Measurements from ENCODE around the gene RBL1.
"Not testable (repeated sequence)": the region's sequence is repeated elsewhere in the genome, so short reads cannot be mapped to it uniquely, and the experiment has no call there.

RBL1 gene

GRCh38 chr20:36992802-36993334 is 102.9 kb downstream of the RBL1 start:
- H3K27me3 Mint-ChIP-seq, result no peaks in the 10 kb centered on the region
- H3K4me1 Mint-ChIP-seq (ENCODE audit: low read depth), result peaks cover 30% of the 10 kb centered on the region
- peaks cover 6% of the 10 kb centered on the region for H3K9me3 Mint-ChIP-seq
- H3K4me3 Mint-ChIP-seq, result no peak overlapping the region
- H3K27ac Mint-ChIP-seq, result no peak overlapping the region
- H3K36me3 Mint-ChIP-seq (ENCODE audit: low read depth), result peaks cover 40% of the 10 kb centered on the region

- Mint-ChIP-seq H3K9me3 (peaks cover 6% of the 10 kb centered on the region), H3K4me1 (ENCODE audit: low read depth) (peaks cover 31% of the 10 kb centered on the region), H3K36me3 (ENCODE audit: low read depth) (peaks cover 36% of the 10 kb centered on the region), H3K4me3 (no peak overlapping the region), H3K27ac (no peak overlapping the region), H3K27me3 (no peaks in the 10 kb centered on the region)
These were observed 104.1 kb downstream of the RBL1 start for GRCh38 chr20:36991703-36992102.

GRCh38 chr20:36989797-36990196 is 106.0 kb downstream of the RBL1 start:
- peaks cover 6% of the 10 kb centered on the region for H3K9me3 Mint-ChIP-seq
- H3K4me1 Mint-ChIP-seq (ENCODE audit: low read depth), result peaks cover 31% of the 10 kb centered on the region
- no peaks in the 10 kb centered on the region for H3K27me3 Mint-ChIP-seq
- H3K27ac Mint-ChIP-seq, result no peak overlapping the region
- H3K36me3 Mint-ChIP-seq (ENCODE audit: low read depth), result peaks cover 21% of the 10 kb centered on the region
- no peak overlapping the region for H3K4me3 Mint-ChIP-seq

- Mint-ChIP-seq H3K4me3 (no peak overlapping the region), H3K27me3 (no peaks in the 10 kb centered on the region), H3K9me3 (peaks cover 6% of the 10 kb centered on the region), H3K27ac (peak overlapping the region; percentile 66), H3K36me3 (ENCODE audit: low read depth) (peaks cover 14% of the 10 kb centered on the region), H3K4me1 (ENCODE audit: low read depth) (peaks cover 34% of the 10 kb centered on the region)
These were observed 107.3 kb downstream of the RBL1 start for GRCh38 chr20:36988494-36988966.

- peaks cover 5% of the 10 kb centered on the region for H3K36me3 Mint-ChIP-seq (ENCODE audit: low read depth)
- H3K4me1 Mint-ChIP-seq (ENCODE audit: low read depth), result peaks cover 19% of the 10 kb centered on the region
- H3K27ac Mint-ChIP-seq, result no peak overlapping the region
- no peaks in the 10 kb centered on the region for H3K27me3 Mint-ChIP-seq
- H3K9me3 Mint-ChIP-seq, result no peaks in the 10 kb centered on the region
- H3K4me3 Mint-ChIP-seq, result no peak overlapping the region
These were observed 111.5 kb downstream of the RBL1 start for GRCh38 chr20:36984257-36984638.

GRCh38 chr20:36975099-36975818 is 120.5 kb downstream of the RBL1 start:
- no peaks in the 10 kb centered on the region for H3K9me3 Mint-ChIP-seq
- H3K27ac Mint-ChIP-seq, result peak overlapping the region; percentile 83
- H3K4me1 Mint-ChIP-seq (ENCODE audit: low read depth), result peaks cover 52% of the 10 kb centered on the region
- H3K27me3 Mint-ChIP-seq, result no peaks in the 10 kb centered on the region
- peak overlapping the region; percentile 43 for H3K4me3 Mint-ChIP-seq
- H3K36me3 Mint-ChIP-seq (ENCODE audit: low read depth), result no peaks in the 10 kb centered on the region

GRCh38 chr20:36974660-36975059 is 121.1 kb downstream of the RBL1 start:
- peaks cover 58% of the 10 kb centered on the region for H3K4me1 Mint-ChIP-seq (ENCODE audit: low read depth)
- no peak overlapping the region for H3K27ac Mint-ChIP-seq
- H3K4me3 Mint-ChIP-seq, result no peak overlapping the region
- H3K36me3 Mint-ChIP-seq (ENCODE audit: low read depth), result no peaks in the 10 kb centered on the region
- no peaks in the 10 kb centered on the region for H3K27me3 Mint-ChIP-seq
- no peaks in the 10 kb centered on the region for H3K9me3 Mint-ChIP-seq

GRCh38 chr20:36971103-36971502 is 124.7 kb downstream of the RBL1 start:
- no peaks in the 10 kb centered on the region for H3K9me3 Mint-ChIP-seq
- H3K27me3 Mint-ChIP-seq, result no peaks in the 10 kb centered on the region
- H3K27ac Mint-ChIP-seq, result no peak overlapping the region
- no peak overlapping the region for H3K4me3 Mint-ChIP-seq
- H3K36me3 Mint-ChIP-seq (ENCODE audit: low read depth), result no peaks in the 10 kb centered on the region
- H3K4me1 Mint-ChIP-seq (ENCODE audit: low read depth), result peaks cover 82% of the 10 kb centered on the region

- Mint-ChIP-seq H3K4me1 (ENCODE audit: low read depth) (peaks cover 67% of the 10 kb centered on the region), H3K36me3 (ENCODE audit: low read depth) (no peaks in the 10 kb centered on the region), H3K27me3 (no peaks in the 10 kb centered on the region), H3K27ac (peak overlapping the region; percentile 66), H3K4me3 (peak overlapping the region; percentile 56), H3K9me3 (no peaks in the 10 kb centered on the region)
These were observed 126.2 kb downstream of the RBL1 start for GRCh38 chr20:36969478-36970186.

GRCh38 chr20:36969051-36969450 is 126.7 kb downstream of the RBL1 start:
- Mint-ChIP-seq H3K36me3 (ENCODE audit: low read depth) (no peaks in the 10 kb centered on the region), H3K9me3 (no peaks in the 10 kb centered on the region), H3K4me3 (peak overlapping the region; percentile 56), H3K27me3 (no peaks in the 10 kb centered on the region), H3K27ac (peak overlapping the region; percentile 66), H3K4me1 (ENCODE audit: low read depth) (peaks cover 63% of the 10 kb centered on the region)

GRCh38 chr20:36967636-36968035 is 128.2 kb downstream of the RBL1 start:
- Mint-ChIP-seq H3K27me3 (no peaks in the 10 kb centered on the region), H3K4me1 (ENCODE audit: low read depth) (peaks cover 52% of the 10 kb centered on the region), H3K9me3 (no peaks in the 10 kb centered on the region), H3K36me3 (ENCODE audit: low read depth) (peaks cover 3% of the 10 kb centered on the region), H3K27ac (no peak overlapping the region), H3K4me3 (no peak overlapping the region)

- H3K9me3 Mint-ChIP-seq; H3K4me3 Mint-ChIP-seq; H3K27ac Mint-ChIP-seq; H3K27me3 Mint-ChIP-seq; H3K36me3 Mint-ChIP-seq (ENCODE audit: low read depth): not testable (repeated sequence)
- peaks cover 54% of the 10 kb centered on the region for H3K4me1 Mint-ChIP-seq (ENCODE audit: low read depth)
These were observed 128.8 kb downstream of the RBL1 start for GRCh38 chr20:36966965-36967364.

- H3K36me3 Mint-ChIP-seq (ENCODE audit: low read depth); H3K9me3 Mint-ChIP-seq; H3K4me3 Mint-ChIP-seq; H3K27ac Mint-ChIP-seq; H3K27me3 Mint-ChIP-seq: not testable (repeated sequence)
- H3K4me1 Mint-ChIP-seq (ENCODE audit: low read depth), result peaks cover 17% of the 10 kb centered on the region
These were observed 133.3 kb downstream of the RBL1 start for GRCh38 chr20:36962354-36962941.

GRCh38 chr20:36959242-36959641 is 136.6 kb downstream of the RBL1 start:
- Mint-ChIP-seq H3K36me3 (ENCODE audit: low read depth) (peaks cover 5% of the 10 kb centered on the region), H3K4me3 (no peak overlapping the region), H3K9me3 (peaks cover 3% of the 10 kb centered on the region), H3K27ac (no peak overlapping the region), H3K4me1 (ENCODE audit: low read depth) (peaks cover 26% of the 10 kb centered on the region), H3K27me3 (no peaks in the 10 kb centered on the region)

Data from stimulated activated naive CD8-positive, alpha-beta T cell treated with anti-CD3 and anti-CD28 coated beads, Interleukin-15, Interleukin-2, amounts not matched to agents 100 ng/mL and 50 ng/mL, for 24 hours (primary cell).